ENCODE measurements around the gene COBLL1. TPM values are rescaled to one million over a fixed set of nuclear protein-coding genes. Genes with fewer than 3 reads are reported as not detected.

Gene COBLL1
- total RNA-seq, 1 donor from 2014 or later: 10.5 TPM

- Histone ChIP-seq H3K36me3 (ENCODE audit: control insufficient read depth, insufficient read depth, low read length) (no peaks in the 10 kb centered on the region), H3K4me3 (ENCODE audit: low read depth, low read length) (no peak overlapping the region), H3K27me3 (ENCODE audit: control insufficient read depth, insufficient read depth, low read length) (no peaks in the 10 kb centered on the region)
- TF ChIP-seq CTCF (IDR thresholded peaks at IDR 0.05; ENCODE audit: insufficient read depth, low read length, severe bottlenecking): no peak
- DNase-seq (ENCODE audit: low read depth) (no peak), FAIRE-seq (no peak)
These were observed 190.3 kb downstream of the COBLL1 start for GRCh38 chr2:164651361-164651760.

- FAIRE-seq: no peak
- no peak overlapping the region for H3K4me3 ChIP-seq (ENCODE audit: low read depth, low read length)
- H3K36me3 ChIP-seq (ENCODE audit: control insufficient read depth, insufficient read depth, low read length): no peaks in the 10 kb centered on the region
- TF ChIP-seq CTCF (IDR thresholded peaks at IDR 0.05; ENCODE audit: insufficient read depth, low read length, severe bottlenecking): no peak
- no peaks in the 10 kb centered on the region for H3K27me3 ChIP-seq (ENCODE audit: control insufficient read depth, insufficient read depth, low read length)
- no peak for DNase-seq (ENCODE audit: low read depth)
These were observed 197.5 kb downstream of the COBLL1 start for GRCh38 chr2:164644036-164644700.

- no peak for TF ChIP-seq CTCF (IDR thresholded peaks at IDR 0.05; ENCODE audit: insufficient read depth, low read length, severe bottlenecking)
- Histone ChIP-seq H3K4me3 (ENCODE audit: low read depth, low read length) (no peak overlapping the region), H3K36me3 (ENCODE audit: control insufficient read depth, insufficient read depth, low read length) (no peaks in the 10 kb centered on the region), H3K27me3 (ENCODE audit: control insufficient read depth, insufficient read depth, low read length) (no peaks in the 10 kb centered on the region)
- DNase-seq (ENCODE audit: low read depth): no peak
- no peak for FAIRE-seq
These were observed 198.6 kb downstream of the COBLL1 start for GRCh38 chr2:164642946-164643555.

GRCh38 chr2:164642268-164642667, 199.4 kb downstream of the COBLL1 start:
- no peak overlapping the region for H3K4me3 ChIP-seq (ENCODE audit: low read depth, low read length)
- no peaks in the 10 kb centered on the region for H3K36me3 ChIP-seq (ENCODE audit: control insufficient read depth, insufficient read depth, low read length)
- FAIRE-seq: no peak
- H3K27me3 ChIP-seq (ENCODE audit: control insufficient read depth, insufficient read depth, low read length): no peaks in the 10 kb centered on the region
- no peak for TF ChIP-seq CTCF (IDR thresholded peaks at IDR 0.05; ENCODE audit: insufficient read depth, low read length, severe bottlenecking)
- DNase-seq (ENCODE audit: low read depth): no peak

Other genes starting within 250 kb of the COBLL1 start
- gene GRB14, start 220.3 kb downstream of the COBLL1 start, total RNA-seq: 0.77 and 1.8 TPM in 2 replicates
- not detected in 2 replicates for gene SLC38A11, start 113.7 kb upstream of the COBLL1 start, total RNA-seq